Spleen (tissue), 7 donors: ENCODE results near the gene PHKB.

Source experiments
- CTCF ChIP-seq, 11 experiments: fragments of 200-600 bp in 7 of 11; fragments of 450-650 bp in 4 of 11; sonication (generic) in 4 of 11; IDR thresholded peaks in 8 of 11; conservative IDR thresholded peaks in 3 of 11; 1 replicate in 7 of 11; 2 replicates in 4 of 11; pipeline versions ENCODE4 v1.4.0 to v1.8.0; 2016 to 2021; ENCODE audit warnings: antibody characterized with exemption in 11 of 11, inconsistent platforms in 4 of 11, mild to moderate bottlenecking in 1 of 11
- POLR2A ChIP-seq, 3 donors: fragments of 450-650 bp; IDR thresholded peaks; one replicate each; pipeline ENCODE4 v1.5.1; 2017; ENCODE audit warnings: antibody characterized with exemption in 3 of 3, mild to moderate bottlenecking in 1 of 3
- donor health status: DM: no; HTN: no; CAD: no; lungs with moderate emphysema.
- donor health status: DM: no; HTN: no; CAD: no.
- donor health status: DM: no; HTN: no; CAD: no.

GRCh38 chr16:47725188-47725695, 264.1 kb downstream of the PHKB start:
- no peak for TF ChIP-seq POLR2A (IDR thresholded peaks at IDR 0.05)
- TF ChIP-seq CTCF (IDR thresholded peaks at IDR 0.05 in 8 of 11, conservative IDR thresholded peaks at IDR 0.05 in 3 of 11): no peak
